ENCODE data around the gene CDH23. TPM values are rescaled to one million over a fixed set of nuclear protein-coding genes. Genes with fewer than 3 reads are reported as not detected.

CDH23 gene
- total RNA-seq, 2 donors from 2014 or later, result 3.9 to 74.8 TPM

DNA sequence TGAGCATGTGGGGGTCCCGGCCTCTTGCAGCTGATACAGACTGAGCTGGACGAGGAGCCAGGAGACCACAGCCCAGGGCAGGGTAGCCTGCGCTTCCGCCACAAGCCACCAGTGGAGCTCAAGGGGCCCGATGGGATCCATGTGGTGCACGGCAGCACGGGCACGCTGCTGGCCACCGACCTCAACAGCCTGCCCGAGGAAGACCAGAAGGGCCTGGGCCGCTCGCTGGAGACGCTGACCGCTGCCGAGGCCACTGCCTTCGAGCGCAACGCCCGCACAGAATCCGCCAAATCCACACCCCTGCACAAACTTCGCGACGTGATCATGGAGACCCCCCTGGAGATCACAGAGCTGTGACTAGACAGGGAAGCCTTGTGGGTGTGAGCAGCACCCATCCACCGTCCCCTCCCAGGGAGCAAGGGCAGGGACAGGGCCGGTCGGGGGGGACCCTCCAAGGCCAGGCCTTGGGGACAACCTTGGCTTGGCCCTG lies 418.2 kb downstream of the CDH23 start:
- intact Hi-C loops (cut with DNase I), result loop anchor here (5.0 to 10.0 kb wide), 3 partner anchors 80 to 503 kb away; no protein-coding TSS in a partner anchor
- Histone ChIP-seq H3K36me3 (peaks cover 6 to 30% of the 10 kb centered on the region in 2 donors), H3K9me3 (no peaks in the 10 kb centered on the region), H3K4me1 (replicated peaks) (no peaks in the 10 kb centered on the region), H3K4me3 (no peak overlapping the region), H3K27me3 (replicated peaks; ENCODE audit: insufficient read depth) (no peaks in the 10 kb centered on the region), H3K27ac (no peak overlapping the region)
- TF ChIP-seq POLR2AphosphoS5 (IDR thresholded peaks at IDR 0.05) (no peak), POLR2A (IDR thresholded peaks at IDR 0.05) (no peak)
- TF ChIP-seq, protein P1, sequence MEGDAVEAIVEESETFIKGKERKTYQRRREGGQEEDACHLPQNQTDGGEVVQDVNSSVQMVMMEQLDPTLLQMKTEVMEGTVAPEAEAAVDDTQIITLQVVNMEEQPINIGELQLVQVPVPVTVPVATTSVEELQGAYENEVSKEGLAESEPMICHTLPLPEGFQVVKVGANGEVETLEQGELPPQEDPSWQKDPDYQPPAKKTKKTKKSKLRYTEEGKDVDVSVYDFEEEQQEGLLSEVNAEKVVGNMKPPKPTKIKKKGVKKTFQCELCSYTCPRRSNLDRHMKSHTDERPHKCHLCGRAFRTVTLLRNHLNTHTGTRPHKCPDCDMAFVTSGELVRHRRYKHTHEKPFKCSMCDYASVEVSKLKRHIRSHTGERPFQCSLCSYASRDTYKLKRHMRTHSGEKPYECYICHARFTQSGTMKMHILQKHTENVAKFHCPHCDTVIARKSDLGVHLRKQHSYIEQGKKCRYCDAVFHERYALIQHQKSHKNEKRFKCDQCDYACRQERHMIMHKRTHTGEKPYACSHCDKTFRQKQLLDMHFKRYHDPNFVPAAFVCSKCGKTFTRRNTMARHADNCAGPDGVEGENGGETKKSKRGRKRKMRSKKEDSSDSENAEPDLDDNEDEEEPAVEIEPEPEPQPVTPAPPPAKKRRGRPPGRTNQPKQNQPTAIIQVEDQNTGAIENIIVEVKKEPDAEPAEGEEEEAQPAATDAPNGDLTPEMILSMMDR (IDR thresholded peaks at IDR 0.05), result no peak
- no peak for DNase-seq (ENCODE audit: low spot score)
- WGBS, result 90% methylated on average over 22 of the region's 26 CpGs

DNA sequence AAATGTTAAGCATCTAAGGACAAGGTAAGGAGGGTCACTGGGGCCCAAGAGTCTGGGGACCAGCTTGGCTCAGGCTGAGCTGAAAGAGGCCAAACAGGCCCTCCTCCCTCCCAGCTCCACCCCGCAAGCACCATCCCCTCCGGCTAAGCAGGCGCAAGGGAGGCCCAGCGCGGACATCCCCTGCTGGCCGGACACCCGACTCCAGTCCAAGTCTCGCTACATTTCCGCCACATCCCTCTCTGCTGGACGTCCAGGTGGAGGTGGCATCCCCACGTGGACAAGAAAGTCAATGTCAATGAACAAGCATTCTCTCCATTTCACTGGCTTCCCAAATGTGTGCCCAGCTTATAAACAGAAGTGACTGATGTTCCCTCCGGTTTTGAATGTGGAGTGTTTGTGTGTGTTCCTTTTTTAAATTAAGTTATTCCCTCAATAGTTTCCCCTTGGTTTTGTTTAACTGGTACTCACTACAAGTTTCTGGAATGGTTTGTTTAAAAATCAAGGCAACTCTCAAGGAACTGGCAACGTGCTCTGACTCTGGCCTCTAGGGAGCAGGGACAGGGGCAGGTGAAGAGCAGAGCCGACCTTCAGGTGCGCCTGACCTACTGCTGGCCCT lies 418.9 kb downstream of the CDH23 start:
- intact Hi-C loops (cut with DNase I), result loop anchor here (10.0 kb wide), 1 partner anchor 79 kb away; no protein-coding TSS in a partner anchor
- no peak overlapping the region for H3K27ac ChIP-seq
- peaks cover 12 to 35% of the 10 kb centered on the region in 2 donors for H3K36me3 ChIP-seq

DNA sequence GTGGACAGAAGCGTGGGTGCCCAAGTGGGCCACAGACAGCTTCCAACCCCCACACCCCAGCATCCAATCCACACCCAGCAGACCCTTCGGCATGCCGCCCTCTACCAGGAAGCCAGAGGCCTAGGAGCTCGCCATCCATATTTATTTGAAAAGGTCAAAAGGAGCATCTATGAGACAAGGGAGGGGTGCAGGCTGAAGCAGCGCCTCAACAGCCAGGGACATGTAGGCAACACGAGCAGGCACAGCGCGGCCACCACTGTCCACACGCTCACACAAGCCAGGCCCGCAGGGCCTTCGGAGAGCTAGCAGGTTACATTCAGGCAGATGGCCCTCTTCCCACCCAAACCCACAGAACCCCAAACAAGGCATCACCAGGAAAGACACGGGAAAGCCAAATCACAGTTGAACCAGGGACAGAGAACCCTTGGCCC lies 419.7 kb downstream of the CDH23 start:
- Histone ChIP-seq H3K27me3 (replicated peaks; ENCODE audit: insufficient read depth) (no peaks in the 10 kb centered on the region), H3K4me1 (replicated peaks) (no peaks in the 10 kb centered on the region), H3K27ac (no peak overlapping the region), H3K36me3 (peaks cover 18 to 43% of the 10 kb centered on the region in 2 donors), H3K4me3 (no peak overlapping the region), H3K9me3 (no peaks in the 10 kb centered on the region)
- intact Hi-C loops (cut with DNase I), result loop anchor here (10.0 kb wide), 1 partner anchor 78 kb away; no protein-coding TSS in a partner anchor
- DNase-seq (ENCODE audit: low spot score), result no peak
- whole genome bisulfite sequencing, result 81% methylated on average over 12 of the region's 12 CpGs
- no peak for TF ChIP-seq POLR2A (IDR thresholded peaks at IDR 0.05)
- TF ChIP-seq POLR2AphosphoS5 (IDR thresholded peaks at IDR 0.05), result no peak
- TF ChIP-seq, protein P1 (IDR thresholded peaks at IDR 0.05), result no peak

More for the DNA sequence above, 418.9 kb downstream of the CDH23 start:
- Histone ChIP-seq H3K4me1 (replicated peaks) (no peaks in the 10 kb centered on the region), H3K9me3 (no peaks in the 10 kb centered on the region), H3K4me3 (no peak overlapping the region), H3K27me3 (replicated peaks; ENCODE audit: insufficient read depth) (no peaks in the 10 kb centered on the region)
- TF ChIP-seq, protein P1 (IDR thresholded peaks at IDR 0.05), result no peak
- TF ChIP-seq POLR2A (IDR thresholded peaks at IDR 0.05) (no peak), POLR2AphosphoS5 (IDR thresholded peaks at IDR 0.05) (no peak)
- no peak for DNase-seq (ENCODE audit: low spot score)
- 74% methylated on average over 15 of the region's 15 CpGs for WGBS

DNA sequence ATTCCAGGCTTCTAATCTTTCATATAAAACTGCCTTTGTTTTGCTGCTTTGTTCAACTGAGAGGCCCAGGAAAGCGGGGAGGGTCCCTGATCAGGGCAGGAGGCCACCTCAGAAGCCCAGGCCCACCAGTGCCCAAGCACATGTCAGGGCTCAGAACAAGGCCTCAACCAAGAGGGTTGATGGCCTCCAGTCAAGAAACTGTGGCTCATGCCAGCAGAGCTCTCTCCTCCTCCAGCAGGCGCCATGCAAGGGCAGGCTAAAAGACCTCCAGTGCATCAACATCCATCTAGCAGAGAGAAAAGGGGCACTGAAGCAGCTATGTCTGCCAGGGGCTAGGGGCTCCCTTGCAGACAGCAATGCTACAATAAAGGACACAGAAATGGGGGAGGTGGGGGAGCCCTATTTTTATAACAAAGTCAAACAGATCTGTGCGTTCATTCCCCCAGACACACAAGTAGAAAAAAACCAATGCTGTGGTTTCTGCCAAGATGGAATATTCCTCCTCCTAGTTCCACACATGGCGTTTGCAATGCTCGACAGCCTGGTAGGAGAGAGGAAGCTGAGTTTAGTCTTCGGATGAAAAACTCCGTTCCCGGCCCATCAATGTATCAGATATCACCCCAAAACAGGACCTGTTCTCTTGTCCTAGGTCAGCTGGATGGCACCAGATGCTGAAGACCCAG lies 420.4 kb downstream of the CDH23 start:
- TF ChIP-seq POLR2A (IDR thresholded peaks at IDR 0.05) (no peak), POLR2AphosphoS5 (IDR thresholded peaks at IDR 0.05) (no peak)
- TF ChIP-seq, protein P1 (IDR thresholded peaks at IDR 0.05), result no peak
- peaks cover 18 to 47% of the 10 kb centered on the region in 2 donors for H3K36me3 ChIP-seq
- DNase-seq (ENCODE audit: low spot score), result no peak
- no peak overlapping the region for H3K27ac ChIP-seq
- H3K9me3 ChIP-seq, result no peaks in the 10 kb centered on the region
- H3K27me3 ChIP-seq (replicated peaks; ENCODE audit: insufficient read depth), result no peaks in the 10 kb centered on the region
- H3K4me1 ChIP-seq (replicated peaks), result no peaks in the 10 kb centered on the region
- no peak overlapping the region for H3K4me3 ChIP-seq
- intact Hi-C loops (cut with DNase I), result loop anchor here (10.0 kb wide), 1 partner anchor 78 kb away; no protein-coding TSS in a partner anchor
- 74% methylated on average over 8 of the region's 8 CpGs for whole genome bisulfite sequencing
